SKM-1 treated with dmso at 0.1 percent for 144 hours (cell line): ENCODE results near the gene LHX8.
A peak's percentile ranks its signal among the peaks of the same experiment; 100 is the strongest.
"Not testable (repeated sequence)": the region's sequence is repeated elsewhere in the genome, so short reads cannot be mapped to it uniquely, and the experiment has no call there.

Experiments used
- DNase-seq: peaks from one replicate; lab custom pipeline; 2025; ENCODE audit not compliant: unreplicated experiment; lab: John Stamatoyannopoulos, UW

The LHX8 gene

GRCh38 chr1:75133750-75134646, at the start of gene LHX8:
Gene LHX8 (plus strand): TSS chr1:75134388. CDS start chr1:75136615, 2,227 bp downstream.
- DNase-seq: peak; percentile 18

- DNase-seq: no peak
Measured at GRCh38 chr1:75085931-75086330, 48.3 kb upstream of the LHX8 start.

GRCh38 chr1:75087278-75087677, 46.9 kb upstream of the LHX8 start:
- no peak for DNase-seq

- no peak for DNase-seq
Measured at GRCh38 chr1:75092141-75092540, 42.0 kb upstream of the LHX8 start.

GRCh38 chr1:75097654-75098053, 36.5 kb upstream of the LHX8 start:
- DNase-seq: no peak

GRCh38 chr1:75099581-75099980, 34.6 kb upstream of the LHX8 start:
- DNase-seq: no peak

GRCh38 chr1:75100481-75101092, 33.6 kb upstream of the LHX8 start:
- DNase-seq: no peak

GRCh38 chr1:75112362-75112951, 21.7 kb upstream of the LHX8 start:
- not testable (repeated sequence) for DNase-seq

GRCh38 chr1:75115654-75116053, 18.5 kb upstream of the LHX8 start:
- DNase-seq: no peak

- no peak for DNase-seq
Measured at GRCh38 chr1:75123756-75124155, 10.4 kb upstream of the LHX8 start.

GRCh38 chr1:75124510-75124909, 9.7 kb upstream of the LHX8 start:
- no peak for DNase-seq

GRCh38 chr1:75125161-75125726, 8.9 kb upstream of the LHX8 start:
- DNase-seq: no peak

- DNase-seq: no peak
Measured at GRCh38 chr1:75126611-75127101, 7.5 kb upstream of the LHX8 start.

- no peak for DNase-seq
Measured at GRCh38 chr1:75127916-75128717, 6.1 kb upstream of the LHX8 start.

- no peak for DNase-seq
Measured at GRCh38 chr1:75129660-75129982, 4.6 kb upstream of the LHX8 start.

GRCh38 chr1:75129983-75130789, 4.0 kb upstream of the LHX8 start:
- DNase-seq: no peak

GRCh38 chr1:75130865-75131564, 3.2 kb upstream of the LHX8 start:
- no peak for DNase-seq

- DNase-seq: no peak
Measured at GRCh38 chr1:75131565-75132241, 2.5 kb upstream of the LHX8 start.
